HG03280 (cell line): ENCODE data around the gene ZBTB17.
"Not testable (repeated sequence)": the region's sequence is repeated elsewhere in the genome, so short reads cannot be mapped to it uniquely, and the experiment has no call there.

Experiments
- ATAC-seq: cut with Tn5 transposase; IDR thresholded peaks from one replicate; pipeline ENCODE4 v1.9.1; 2021; ENCODE audit warnings: mild to moderate bottlenecking, moderate library complexity; ENCODE audit not compliant: unreplicated experiment

The ZBTB17 gene

GRCh38 chr1:15900662-15901279 is 75.1 kb downstream of the ZBTB17 start:
- ATAC-seq = no peak

GRCh38 chr1:15899266-15899665 is 76.6 kb downstream of the ZBTB17 start:
- no peak for ATAC-seq

GRCh38 chr1:15896841-15897610 is 78.9 kb downstream of the ZBTB17 start:
- ATAC-seq = not testable (repeated sequence)

GRCh38 chr1:15895233-15895632 is 80.7 kb downstream of the ZBTB17 start:
- no peak for ATAC-seq

- not testable (repeated sequence) for ATAC-seq
These were observed 82.9 kb downstream of the ZBTB17 start for GRCh38 chr1:15892857-15893599.
